GM04504 (cell line): Measurements from ENCODE around the gene RSU1.

Experiments
- DNase-seq: peaks from one replicate; pipeline ENCODE4 v3.0.0-alpha.2; 2012; ENCODE audit warnings: low read depth

RSU1 gene

GRCh38 chr10:16741540-16741939 lies 75.7 kb downstream of the RSU1 start:
- DNase-seq = no peak

- no peak for DNase-seq
Measured at GRCh38 chr10:16737420-16737819, 79.8 kb downstream of the RSU1 start.

- DNase-seq = no peak
Measured at GRCh38 chr10:16735671-16736070, 81.6 kb downstream of the RSU1 start.

GRCh38 chr10:16732376-16732775 lies 84.8 kb downstream of the RSU1 start:
- DNase-seq = no peak

GRCh38 chr10:16728266-16728665 lies 89.0 kb downstream of the RSU1 start:
- no peak for DNase-seq

- no peak for DNase-seq
Measured at GRCh38 chr10:16727666-16728065, 89.6 kb downstream of the RSU1 start.

- DNase-seq = no peak
Measured at GRCh38 chr10:16724509-16724908, 92.7 kb downstream of the RSU1 start.

GRCh38 chr10:16720812-16721211 lies 96.4 kb downstream of the RSU1 start:
- DNase-seq = no peak

GRCh38 chr10:16717622-16718395 lies 99.4 kb downstream of the RSU1 start:
- peak; percentile 17 for DNase-seq

GRCh38 chr10:16716051-16716450 lies 101.2 kb downstream of the RSU1 start:
- no peak for DNase-seq

GRCh38 chr10:16713290-16713689 lies 103.9 kb downstream of the RSU1 start:
- DNase-seq = no peak

- no peak for DNase-seq
Measured at GRCh38 chr10:16712883-16713282, 104.3 kb downstream of the RSU1 start.

GRCh38 chr10:16700331-16700730 lies 116.9 kb downstream of the RSU1 start:
- DNase-seq = no peak

- no peak for DNase-seq
Measured at GRCh38 chr10:16699435-16700057, 117.7 kb downstream of the RSU1 start.

- DNase-seq = no peak
Measured at GRCh38 chr10:16698461-16698860, 118.8 kb downstream of the RSU1 start.

GRCh38 chr10:16690417-16690816 lies 126.8 kb downstream of the RSU1 start:
- DNase-seq = no peak

- no peak for DNase-seq
Measured at GRCh38 chr10:16689696-16690095, 127.5 kb downstream of the RSU1 start.

- DNase-seq = no peak
Measured at GRCh38 chr10:16689227-16689626, 128.0 kb downstream of the RSU1 start.

- no peak for DNase-seq
Measured at GRCh38 chr10:16686054-16686902, 130.9 kb downstream of the RSU1 start.

GRCh38 chr10:16685551-16685950 lies 131.7 kb downstream of the RSU1 start:
- no peak for DNase-seq

- no peak for DNase-seq
Measured at GRCh38 chr10:16681521-16681920, 135.7 kb downstream of the RSU1 start.

- no peak for DNase-seq
Measured at GRCh38 chr10:16679511-16679910, 137.7 kb downstream of the RSU1 start.

GRCh38 chr10:16675334-16675733 lies 141.9 kb downstream of the RSU1 start:
- DNase-seq = no peak
